Inferior parietal cortex (tissue), 1 donor: ENCODE measurements around the gene SH3BP4.

Source experiments
- DNase-seq: peaks from one replicate; pipeline ENCODE4 v3.0.0-alpha.2; 2016; ENCODE audit errors: extremely low spot score

Gene SH3BP4

GRCh38 chr2:234966340-234966739 is 14.5 kb downstream of the SH3BP4 start:
- no peak for DNase-seq

DNA sequence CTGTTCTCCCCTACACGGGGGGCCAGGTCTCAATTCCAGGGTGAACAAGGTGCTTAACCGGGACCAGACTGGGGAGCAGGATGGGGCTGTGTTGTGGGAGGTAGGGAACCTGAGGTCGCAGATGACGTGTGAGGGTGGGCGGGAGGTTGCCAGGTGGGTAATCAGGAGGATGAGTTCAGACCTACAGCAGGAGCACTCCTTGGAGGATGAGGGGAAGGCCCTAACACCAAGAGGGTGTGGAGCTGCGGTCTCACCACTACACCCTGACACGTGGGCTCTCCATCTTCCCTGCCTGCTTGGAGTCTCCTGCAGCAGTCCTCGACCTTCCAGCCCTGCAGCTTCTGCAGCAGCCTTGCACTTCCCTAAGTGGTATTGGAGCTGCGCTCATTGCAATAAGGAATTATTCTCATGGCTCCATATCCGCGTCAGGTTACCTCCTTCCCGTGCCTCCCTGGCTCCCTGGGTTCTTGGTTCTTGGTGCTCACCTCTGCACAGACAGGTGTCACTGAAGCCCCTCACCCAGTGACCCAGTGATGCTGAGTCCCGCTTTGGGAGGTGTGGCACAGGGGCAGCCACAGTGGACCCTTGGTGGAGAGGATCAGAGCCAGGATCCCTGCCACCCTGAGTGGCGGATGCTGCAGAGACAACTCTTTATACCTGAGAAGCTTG is 15.5 kb downstream of the SH3BP4 start:
- DNase-seq = no peak

DNA sequence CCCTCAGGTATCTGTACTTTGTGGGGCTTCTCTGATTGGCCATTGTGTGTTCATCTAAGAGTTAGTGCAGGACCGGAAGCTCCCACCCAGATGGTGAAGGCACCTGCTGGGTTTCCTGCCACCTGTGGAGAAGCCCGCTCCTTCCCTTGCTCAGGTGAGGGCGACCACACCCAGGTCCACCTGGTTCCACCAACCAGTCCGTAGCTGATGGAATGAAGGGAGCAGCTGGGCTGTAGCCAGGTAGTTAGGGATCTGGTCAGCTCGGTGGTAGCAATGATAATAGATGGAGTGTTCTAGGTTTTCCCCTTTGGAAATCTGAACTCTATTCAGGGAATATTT is 16.0 kb downstream of the SH3BP4 start:
- DNase-seq = no peak

DNA sequence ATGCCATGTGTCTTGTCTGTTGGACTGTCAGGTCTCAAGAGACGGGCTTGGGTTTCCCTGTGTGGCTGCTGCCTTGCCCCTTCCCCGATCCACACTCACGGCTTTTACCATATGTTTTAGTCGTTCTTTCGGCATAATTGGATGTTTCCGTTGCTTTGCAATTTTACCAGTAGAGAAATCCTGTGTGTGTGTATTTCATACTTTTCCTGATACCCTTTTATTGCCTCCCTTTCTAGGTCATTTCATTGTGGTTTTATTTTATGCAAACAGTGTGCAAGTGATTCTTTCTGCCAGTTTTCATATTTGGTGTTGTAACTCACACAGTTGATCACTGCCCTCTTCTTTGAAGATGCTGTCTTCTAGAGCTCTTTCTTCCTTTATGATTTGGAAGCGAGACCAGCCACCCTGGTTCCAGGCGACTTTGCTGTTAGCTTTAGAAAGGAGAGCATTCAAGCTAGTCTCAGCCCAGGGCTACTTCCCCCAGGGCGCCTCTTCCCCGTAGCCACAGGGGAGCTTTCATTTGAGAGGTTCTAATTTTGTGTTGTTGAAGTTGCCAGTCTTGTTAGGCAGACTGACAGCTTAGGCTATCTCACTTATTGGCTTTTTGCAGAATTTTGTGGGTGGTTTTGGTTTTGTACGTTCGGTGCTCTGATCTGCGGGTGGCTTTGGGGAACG is 17.0 kb downstream of the SH3BP4 start:
- no peak for DNase-seq

- no peak for DNase-seq
These were observed 17.7 kb downstream of the SH3BP4 start for GRCh38 chr2:234969306-234970098.

DNA sequence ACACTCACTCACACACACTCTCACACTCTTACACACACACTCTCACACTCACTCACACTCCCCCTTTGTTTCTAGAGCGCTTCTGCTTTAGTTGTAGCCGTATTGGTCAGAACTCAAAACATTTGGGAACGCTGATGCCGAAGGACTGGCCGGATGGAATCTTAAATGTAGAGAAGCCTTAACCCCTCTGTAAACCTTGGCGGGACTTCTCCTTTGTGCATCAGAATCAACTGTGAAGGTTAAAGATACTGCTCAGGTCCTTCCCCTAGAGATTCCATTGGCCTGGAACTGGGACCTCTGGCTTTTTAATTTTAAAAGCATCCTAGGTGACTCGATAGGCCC is 18.3 kb downstream of the SH3BP4 start:
- no peak for DNase-seq

- no peak for DNase-seq
These were observed 18.7 kb downstream of the SH3BP4 start for GRCh38 chr2:234970477-234970882.

GRCh38 chr2:234971496-234971895 is 19.7 kb downstream of the SH3BP4 start:
- no peak for DNase-seq

GRCh38 chr2:234973008-234973407 is 21.2 kb downstream of the SH3BP4 start:
- DNase-seq = no peak

- no peak for DNase-seq
These were observed 22.9 kb downstream of the SH3BP4 start for GRCh38 chr2:234974501-234975385.

- no peak for DNase-seq
These were observed 23.8 kb downstream of the SH3BP4 start for GRCh38 chr2:234975611-234976010.

DNA sequence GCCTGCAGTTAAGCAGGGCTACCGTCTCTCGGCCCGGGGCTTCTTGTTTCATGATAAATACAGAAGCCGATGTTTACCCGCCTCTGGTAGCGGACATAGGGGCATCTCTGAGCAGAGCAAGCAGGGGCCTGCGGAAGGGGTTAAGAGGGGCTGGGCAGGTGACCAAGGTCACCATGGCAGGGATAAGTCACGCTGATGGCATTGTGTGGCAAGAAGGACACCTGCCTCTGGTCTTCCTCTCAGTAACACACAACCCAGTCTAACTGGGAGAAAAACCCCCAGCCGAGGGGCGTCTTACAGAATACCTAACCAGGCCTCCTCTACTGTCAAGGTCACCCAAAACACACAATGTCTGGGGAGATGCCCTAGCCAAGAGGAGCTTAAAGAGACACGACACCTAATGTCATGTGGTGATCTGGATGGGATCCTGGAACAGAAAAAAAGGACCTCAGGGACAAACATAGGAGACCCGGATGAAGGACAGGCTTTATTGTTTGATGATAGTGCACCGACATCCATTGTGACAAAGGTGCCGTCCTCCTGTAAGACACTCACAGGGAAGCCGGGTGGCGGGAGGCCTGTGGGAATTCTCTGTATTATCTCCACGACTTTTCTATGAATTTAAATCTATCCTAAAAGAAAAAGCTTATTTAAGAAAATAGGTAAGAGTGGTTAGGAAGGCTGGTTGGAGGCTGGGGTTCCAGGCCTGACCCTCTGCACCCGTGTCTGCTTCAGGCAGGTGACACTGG is 24.8 kb downstream of the SH3BP4 start:
- no peak for DNase-seq

DNA sequence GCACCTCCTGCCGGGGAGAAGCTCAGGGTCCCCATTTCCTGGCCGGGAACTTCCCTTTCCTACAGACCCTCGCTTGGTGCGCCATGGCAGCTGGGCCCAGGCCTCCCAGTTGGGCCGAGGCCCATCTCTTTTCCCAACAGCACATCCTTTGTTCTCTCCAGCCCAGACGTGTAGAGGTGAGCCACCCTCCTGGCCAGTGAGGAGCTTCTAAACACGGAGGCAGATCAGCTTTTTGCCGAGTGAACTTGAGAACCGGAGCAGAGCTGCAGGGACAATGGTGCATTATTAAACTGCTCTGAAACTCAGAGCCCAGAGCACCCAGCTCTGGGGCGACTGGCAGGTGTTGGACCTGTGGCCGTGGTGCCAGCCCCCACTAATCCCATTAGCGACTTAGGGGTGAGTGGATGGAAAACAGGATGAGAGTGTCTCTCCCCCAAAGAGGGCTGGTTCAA is 25.4 kb downstream of the SH3BP4 start:
- no peak for DNase-seq

DNA sequence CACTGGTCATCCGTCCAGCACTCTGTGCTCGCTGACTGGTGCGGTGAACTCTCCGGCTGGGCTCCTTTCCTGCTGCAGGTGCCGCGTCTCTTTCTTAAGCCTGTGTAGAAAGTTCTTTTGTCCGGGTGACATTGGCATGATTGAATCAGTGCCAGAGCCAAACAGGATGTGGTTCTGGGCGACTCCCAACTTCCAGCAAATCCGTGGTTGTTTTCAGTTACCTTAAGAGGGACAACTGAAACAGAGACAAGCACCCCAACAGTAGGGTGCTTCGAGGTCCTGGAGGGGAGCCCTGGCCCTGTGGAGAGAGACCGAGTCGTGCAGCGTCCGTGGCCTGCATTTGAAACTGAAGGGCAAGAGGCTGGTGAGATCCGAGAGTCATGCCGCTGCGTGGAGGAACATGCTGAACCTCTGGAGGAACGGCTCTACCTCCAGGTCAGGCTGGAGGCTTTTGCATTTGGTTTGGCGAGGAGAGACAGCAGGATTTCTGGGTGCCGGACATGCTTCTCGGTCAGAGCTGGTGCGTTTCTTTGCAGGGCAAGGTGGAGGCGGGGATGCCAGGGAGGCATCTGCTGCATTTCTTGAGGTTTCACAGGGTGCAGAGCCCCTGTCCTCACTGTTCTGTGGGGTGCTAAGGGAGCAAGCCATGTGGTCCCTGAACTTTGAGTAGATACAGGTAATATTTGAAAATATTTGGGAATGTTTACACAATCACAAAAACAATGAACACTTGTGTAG is 26.8 kb downstream of the SH3BP4 start:
- no peak for DNase-seq

- DNase-seq = no peak
These were observed 27.7 kb downstream of the SH3BP4 start for GRCh38 chr2:234979204-234980167.

GRCh38 chr2:234980451-234981187 is 28.8 kb downstream of the SH3BP4 start:
- DNase-seq = no peak

DNA sequence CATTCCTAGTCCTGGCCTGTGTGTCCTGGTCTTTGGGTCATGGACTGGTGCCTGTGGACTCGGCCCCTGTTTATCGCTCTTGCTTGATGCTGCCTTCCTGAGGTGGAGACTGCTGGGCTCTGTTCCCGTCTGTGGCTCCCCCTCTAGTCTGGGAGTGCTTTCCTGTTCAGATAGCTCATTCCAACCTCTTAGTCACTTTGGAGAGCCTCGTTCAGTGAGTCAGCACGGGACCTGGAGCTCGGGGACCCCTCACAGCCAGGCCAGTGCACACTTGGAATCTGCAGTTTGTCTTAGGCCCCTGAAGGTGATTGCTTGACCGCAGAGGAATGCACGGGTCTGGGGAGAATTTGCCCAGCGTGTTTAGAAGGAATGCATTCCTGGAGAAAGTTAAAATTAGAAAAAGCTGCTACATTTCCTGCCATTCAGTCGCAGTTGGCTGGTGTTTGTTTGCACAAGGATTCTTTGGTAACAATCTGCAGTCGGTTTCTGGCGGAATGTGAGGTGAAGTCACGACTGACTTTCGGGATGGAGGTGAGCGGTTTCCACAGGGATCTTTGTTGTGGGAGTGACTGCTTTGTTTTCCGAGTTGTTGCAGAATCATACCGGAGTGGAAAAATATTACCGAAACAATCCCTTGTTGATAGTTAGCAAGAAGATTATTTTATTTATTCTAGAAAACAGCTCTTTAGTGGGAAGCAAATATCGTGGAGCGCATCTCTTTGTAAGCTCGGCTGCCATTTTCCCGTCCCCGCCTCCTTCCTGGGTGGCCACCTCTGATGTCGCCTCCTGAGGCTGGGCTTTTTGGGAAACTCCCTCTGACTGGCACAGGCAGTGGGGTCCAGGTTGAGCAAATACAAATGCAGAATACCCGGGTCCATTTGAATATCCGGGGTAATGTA is 29.6 kb downstream of the SH3BP4 start:
- no peak for DNase-seq
